Suppressor macrophage (primary cell): Measurements from ENCODE around the gene SPNS2.

Experiments
- DNase-seq, 4 experiments: peaks; one replicate each; pipeline ENCODE4 v3.0.0-alpha.2; 2020 to 2022

SPNS2 gene

GRCh38 chr17:4480929-4481898, 17.5 kb upstream of the SPNS2 start:
- peak; percentile 29 to 65 (median 51) for DNase-seq

DNA sequence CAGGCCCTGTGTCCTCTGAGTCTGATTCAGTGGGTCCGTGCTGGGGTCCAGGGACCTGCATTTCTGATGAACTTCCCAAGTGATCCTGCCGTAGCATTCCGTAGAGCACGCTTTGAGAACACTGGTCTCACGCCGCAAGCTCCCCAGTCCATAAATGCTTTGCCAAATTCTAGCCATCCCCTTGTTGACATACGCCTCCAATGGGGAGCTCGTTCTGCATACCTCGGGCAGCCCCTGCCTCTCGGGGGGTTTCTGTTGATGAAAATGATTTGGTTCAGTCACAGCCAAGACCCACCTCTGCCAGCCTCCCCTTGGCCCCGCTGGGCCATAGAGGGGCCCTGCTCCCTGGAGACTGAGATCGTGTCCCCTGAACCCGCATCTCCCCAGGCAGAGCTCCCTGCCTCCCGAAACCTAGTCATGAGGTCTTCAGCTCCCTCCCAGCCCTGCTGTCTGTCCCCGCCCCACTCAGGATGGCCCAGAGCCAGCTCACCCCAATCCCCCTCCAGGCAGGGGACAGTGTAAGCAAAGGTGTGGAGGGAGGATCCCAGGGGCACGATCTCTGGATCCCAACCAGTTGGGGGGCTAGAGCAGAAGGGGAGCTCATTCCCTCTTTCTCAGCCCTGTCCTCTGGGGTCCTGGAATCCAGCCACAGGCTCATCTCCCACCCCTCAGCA, 16.2 kb upstream of the SPNS2 start:
- DNase-seq = no peak

GRCh38 chr17:4483012-4483840, 15.5 kb upstream of the SPNS2 start:
- no peak for DNase-seq

DNA sequence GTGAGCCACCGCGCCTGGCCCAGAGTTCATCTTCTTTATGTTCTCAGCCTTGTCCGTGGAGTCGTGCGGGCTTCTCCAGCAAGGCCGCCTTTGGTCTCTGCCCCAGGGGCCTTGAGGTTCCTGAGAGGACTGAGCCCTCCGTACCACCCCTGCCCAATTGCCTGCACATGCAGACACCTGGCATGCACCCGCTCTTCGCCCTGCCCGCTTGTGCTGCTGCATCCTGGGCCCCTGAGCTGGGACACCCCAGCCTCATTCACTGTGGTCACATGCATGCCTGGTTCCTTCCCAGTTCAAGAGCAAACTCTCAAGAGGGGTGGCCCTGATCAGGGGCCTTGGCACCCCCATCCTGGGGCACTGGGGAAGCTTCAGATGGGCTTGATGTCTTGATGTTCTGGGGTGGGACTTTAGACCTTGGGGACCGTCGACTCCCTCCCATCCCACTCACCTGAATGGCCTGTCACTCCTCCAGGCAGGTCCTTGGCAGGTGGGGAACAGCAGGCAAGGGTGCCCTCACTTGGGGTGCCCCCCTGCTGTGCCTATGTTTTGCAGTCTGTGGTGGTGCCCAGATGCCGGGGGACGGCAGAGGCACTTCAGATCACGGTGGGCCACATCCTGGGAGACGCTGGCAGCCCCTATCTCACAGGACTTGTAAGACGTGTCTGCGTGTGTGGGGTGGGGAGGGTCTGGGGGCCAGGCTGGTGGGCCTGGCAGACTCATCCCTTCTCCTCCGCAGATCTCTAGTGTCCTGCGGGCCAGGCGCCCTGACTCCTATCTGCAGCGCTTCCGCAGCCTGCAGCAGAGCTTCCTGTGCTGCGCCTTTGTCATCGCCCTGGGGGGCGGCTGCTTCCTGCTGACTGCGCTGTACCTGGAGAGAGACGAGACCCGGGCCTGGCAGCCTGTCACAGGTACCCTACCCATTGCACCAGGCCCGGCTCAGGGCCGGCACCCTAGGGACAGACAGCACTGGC, 12.7 kb upstream of the SPNS2 start:
- peak in 3 of 4 experiments; percentile 21 to 47 (median 47) for DNase-seq

- DNase-seq = no peak
Observed at GRCh38 chr17:4487296-4487695, 11.4 kb upstream of the SPNS2 start.

- DNase-seq = peak in 2 of 4 experiments; percentile 30 to 37
Observed at GRCh38 chr17:4487820-4488716, 10.6 kb upstream of the SPNS2 start.

DNA sequence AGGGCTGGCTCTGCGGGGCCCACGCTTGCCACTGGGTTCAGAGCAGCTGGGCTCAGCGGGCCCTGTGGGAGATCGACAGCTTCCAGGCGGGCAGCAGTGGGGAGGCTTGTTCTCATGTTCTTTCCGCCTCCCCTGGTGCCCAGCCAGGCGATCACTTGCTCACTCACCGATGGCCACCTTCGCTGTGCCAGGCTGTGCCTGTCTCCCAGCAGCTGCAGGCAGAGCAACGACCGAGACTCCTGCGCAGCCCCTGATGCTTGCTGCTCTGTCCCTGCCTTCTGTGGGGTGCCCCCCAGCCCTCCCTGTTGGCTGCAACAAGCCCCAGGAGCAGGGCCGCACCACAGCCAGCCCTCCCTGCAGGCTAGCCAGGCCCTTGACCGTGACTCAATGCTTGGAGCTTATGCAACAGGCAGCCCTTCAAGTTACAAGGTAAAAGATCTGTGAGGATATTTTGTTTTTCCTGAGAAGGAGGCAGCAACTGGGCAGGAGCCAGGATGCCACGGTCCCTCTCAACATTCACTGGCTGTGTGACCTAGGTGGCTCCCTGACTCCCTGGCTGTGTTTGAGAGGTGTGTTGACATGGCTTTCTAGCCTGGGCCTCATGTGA, 9.6 kb upstream of the SPNS2 start:
- DNase-seq = no peak

DNA sequence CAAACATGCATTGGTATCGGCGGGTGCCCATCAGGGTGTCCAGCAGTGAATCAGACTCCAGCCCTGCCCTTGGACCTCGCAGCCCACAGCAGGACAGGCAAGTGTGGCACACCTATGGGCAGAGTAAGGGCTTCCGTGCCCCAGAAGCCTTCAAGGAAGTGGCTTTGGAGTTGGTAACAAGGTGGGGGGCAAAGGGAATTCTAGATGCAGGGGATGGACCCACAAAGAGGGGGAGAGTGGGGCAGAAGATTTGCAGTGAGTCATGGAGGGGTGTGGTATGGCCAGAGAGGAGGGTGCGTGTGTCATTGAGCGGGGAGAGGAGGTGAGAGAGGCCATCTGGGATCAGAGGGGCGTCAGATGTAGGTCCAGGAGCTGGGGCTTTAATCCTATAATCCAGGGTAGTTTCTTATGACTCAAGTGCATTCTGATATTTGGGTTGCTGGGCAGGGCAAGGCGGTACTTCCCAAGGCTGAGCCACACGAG, 8.5 kb upstream of the SPNS2 start:
- DNase-seq = no peak

DNA sequence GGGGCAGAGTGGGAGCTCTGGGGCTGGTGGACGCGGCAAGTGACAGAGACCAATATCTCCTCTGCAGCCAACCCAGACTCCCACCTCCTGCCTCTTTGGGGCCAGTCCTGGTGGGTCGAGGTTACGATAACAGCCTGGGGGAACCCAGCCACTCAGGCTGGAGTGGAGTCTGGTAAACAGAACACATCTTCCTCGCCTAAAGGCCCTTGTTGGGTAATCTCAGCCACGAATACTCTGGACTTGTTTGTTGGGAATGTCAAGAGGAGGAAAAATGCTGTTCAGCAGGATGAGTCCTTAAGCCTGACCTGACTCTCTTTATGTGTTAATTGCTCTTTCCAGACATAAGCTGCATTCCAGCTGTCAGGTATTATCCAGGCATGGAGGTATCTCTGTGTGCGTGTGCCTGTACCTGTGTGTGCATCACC, 8.0 kb upstream of the SPNS2 start:
- DNase-seq = no peak

GRCh38 chr17:4492721-4493561, 5.7 kb upstream of the SPNS2 start:
- peak in 3 of 4 experiments; percentile 41 to 58 (median 48) for DNase-seq

DNA sequence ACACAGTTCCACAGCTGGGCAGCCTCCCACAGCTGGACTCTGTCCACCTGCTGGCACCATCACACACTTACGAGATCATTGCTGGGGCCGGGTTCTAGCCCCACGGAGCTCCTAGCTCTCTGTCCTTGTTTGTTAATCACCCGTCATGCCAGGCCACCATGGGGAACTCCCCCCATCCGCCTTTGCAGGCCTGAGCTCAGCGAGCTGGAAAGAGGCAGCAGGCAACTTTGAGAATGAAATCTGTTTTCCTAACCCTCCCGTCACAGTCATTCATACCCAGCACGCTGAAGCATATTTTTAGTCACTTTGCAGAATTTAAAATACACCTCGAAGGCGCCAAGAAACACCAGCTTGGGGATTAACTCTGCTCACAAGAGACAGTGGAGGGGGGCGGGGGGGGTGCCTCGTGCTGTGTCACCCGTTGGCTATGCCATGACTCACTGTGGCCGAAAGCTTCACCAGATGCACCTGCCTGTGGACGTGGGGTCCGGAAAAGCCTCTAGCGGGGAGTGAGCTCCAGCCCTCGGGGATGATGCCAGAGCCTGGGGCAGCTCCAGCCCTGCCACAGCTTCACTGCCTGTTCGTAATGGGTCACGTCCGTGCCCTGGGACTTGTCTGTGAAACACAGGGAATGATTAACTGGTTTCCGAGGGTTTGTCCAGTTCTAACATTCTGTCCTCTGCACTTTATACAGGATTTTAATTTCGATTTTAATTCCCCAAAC, 1.4 kb upstream of the SPNS2 start:
- no peak for DNase-seq

DNA sequence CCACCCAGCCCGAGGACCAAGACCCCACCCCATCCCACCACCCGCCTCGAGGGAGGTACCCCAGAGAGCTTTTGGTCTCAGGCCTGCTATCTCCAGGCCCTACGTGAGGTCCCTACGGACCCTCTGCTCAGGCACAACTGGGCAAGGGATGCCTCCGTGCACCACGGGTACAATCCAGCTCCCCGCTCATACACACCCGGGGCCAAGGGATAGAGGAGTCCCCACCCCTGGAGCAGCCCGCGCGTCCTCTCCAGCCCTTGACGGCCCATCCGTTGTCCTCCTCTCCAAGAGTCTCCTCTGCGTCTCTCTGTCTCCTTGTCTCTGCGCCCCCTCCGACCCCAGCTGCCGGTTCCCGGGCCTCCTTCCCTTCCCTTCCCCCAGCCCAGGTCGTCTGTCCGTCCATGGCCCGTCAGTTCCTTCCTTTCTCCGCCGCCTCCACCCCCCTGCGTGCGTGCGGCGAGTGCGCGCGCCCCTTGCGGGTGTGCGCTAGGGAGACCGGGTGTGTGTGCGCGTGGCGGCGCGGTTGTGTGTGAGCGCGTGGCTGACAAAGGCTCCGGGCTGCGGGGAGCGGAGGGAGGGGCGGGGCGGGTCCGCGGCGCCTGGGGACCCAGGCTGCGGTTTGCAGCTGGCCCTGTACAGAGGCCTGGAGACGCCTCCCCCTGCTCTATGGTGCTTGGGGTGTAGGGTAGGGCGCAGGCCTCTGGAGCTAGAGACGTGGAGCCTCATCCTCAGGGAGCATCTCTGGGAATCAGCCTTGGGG, 930 bp downstream of the SPNS2 start:
- peak in 2 of 4 experiments; percentile 40 to 51 for DNase-seq

DNA sequence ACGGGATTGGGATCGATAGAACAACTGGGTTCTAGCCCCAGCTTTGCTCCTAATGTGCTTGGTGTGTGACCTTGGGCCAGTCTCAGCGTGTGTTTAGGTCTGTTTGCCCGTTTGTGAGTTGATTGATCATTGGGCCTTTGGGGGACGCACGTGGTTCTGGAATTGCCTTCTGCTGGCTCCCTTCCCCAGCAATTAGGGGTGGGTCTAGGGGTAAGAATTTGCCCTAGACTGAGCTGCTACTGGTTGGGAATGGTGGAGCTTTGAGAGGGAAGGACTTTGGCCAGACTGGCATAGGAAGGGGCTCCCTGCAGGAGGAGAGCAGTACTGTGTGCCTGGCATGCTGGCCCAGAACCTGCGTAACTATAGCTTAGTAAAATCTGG, 1.5 kb downstream of the SPNS2 start:
- DNase-seq = no peak

DNA sequence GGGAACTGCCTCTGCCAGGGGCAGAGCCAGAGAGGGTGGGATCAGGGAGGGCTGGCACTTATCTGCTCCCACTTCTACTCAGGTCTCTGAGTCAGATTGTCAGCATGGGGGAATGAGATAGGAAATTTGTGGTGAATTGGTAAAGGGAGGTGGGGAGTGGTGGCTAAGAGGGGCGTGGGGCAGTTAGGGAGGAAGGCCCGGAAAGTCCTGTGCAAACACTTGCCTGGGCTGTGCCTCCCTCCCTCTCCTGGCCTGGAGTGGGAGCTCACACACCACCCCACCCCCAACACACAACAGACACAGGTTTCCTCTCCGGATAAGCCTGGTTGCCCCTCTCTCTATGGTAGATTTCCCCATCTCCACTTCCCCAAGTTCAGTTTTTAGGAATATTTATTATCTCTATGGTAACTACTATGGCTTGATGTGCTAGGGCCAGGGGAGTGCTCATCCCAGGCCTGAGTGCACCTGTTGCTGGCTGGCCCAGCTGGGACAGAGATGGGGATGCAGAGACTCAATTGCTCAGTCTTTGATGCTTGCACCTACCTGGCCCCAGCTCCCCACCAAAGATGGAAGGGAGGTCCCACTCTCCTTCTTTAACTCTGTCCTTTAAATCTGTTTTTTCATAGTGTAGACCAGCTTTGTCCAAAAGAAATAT, 2.7 kb downstream of the SPNS2 start:
- no peak for DNase-seq

- DNase-seq = no peak
Observed at GRCh38 chr17:4502466-4503154, 3.9 kb downstream of the SPNS2 start.
